C4-2B (cell line): ENCODE results near the gene TUBB8.
"Not testable (repeated sequence)": the region's sequence is repeated elsewhere in the genome, so short reads cannot be mapped to it uniquely, and the experiment has no call there.

Experiments
- H3K27ac ChIP-seq: fragments of 450-650 bp; 2 replicates; pipeline ENCODE4 v1.5.1; 2017
- CTCF ChIP-seq: fragments of 450-650 bp; conservative IDR thresholded peaks from 2 replicates; pipeline ENCODE4 v1.5.1; 2017; ENCODE audit warnings: mild to moderate bottlenecking
- ZFX ChIP-seq: fragments of 450-650 bp; IDR thresholded peaks from 2 replicates; pipeline ENCODE4 v1.6.1; 2017

TUBB8 gene

GRCh38 chr10:79532-80215 is 30.6 kb upstream of the TUBB8 start:
- TF ChIP-seq ZFX = no peak
- TF ChIP-seq CTCF = no peak
- no peak overlapping the region for H3K27ac ChIP-seq

GRCh38 chr10:78556-78955 is 29.5 kb upstream of the TUBB8 start:
- no peak for TF ChIP-seq CTCF
- TF ChIP-seq ZFX = no peak
- H3K27ac ChIP-seq = no peak overlapping the region

DNA sequence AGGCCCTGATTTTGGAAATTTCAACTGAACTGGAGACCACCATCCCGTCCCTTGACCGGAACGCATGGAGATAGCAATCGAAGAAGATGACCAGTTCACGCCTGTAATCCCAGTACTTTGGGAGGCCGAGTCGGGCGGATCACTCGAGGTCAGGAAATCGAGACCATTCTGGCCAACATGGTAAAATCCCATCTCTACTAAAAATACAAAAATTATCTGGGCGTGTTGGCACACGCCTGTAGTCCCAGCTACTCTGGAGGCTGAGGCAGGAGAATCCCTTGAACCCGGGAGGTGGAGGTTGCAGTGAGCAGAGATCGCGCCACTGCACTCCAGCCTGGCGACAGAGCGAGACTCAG is 25.1 kb upstream of the TUBB8 start:
- peak; percentile 29 for TF ChIP-seq CTCF
- H3K27ac ChIP-seq = peak overlapping the region; percentile 22; the same call in 1 of the 2 replicates

DNA sequence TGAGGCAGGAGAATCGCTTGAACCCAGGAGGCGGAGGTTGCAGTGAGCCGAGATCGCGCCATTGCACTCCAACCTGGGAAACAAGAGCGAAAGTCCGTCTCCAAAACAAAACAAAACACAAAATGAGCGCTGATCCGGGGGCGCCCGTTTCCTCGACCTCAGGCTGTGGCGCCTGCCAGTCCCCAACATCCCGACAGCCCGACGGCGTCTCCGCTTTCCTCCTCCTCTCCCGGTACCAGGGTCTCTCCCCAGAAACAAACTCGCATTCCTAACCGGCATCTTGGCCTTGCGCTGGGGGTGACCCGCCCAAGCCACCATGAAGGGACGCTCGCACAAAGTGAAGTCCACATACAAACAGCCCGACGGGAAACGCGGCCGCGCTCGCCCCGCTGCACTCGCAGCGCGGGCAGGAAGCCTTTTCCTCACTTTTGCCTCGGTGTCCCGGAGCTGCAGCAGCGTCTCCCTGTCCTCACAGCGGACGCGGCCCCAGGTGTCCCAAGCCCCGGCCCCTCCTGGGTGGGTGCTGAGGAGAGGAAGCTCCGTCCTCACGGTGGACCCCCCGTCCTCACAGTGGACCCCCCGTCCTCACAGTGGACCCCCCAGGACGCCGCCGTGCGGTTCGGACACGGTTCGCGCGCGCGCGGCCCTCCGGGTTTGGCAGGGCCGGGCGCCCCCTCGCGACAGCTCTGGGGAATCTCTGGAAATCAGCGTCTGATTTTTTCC is 24.6 kb upstream of the TUBB8 start:
- peak overlapping the region; percentile 22; the same call in 1 of the 2 replicates for H3K27ac ChIP-seq
- TF ChIP-seq CTCF = peak; percentile 91

DNA sequence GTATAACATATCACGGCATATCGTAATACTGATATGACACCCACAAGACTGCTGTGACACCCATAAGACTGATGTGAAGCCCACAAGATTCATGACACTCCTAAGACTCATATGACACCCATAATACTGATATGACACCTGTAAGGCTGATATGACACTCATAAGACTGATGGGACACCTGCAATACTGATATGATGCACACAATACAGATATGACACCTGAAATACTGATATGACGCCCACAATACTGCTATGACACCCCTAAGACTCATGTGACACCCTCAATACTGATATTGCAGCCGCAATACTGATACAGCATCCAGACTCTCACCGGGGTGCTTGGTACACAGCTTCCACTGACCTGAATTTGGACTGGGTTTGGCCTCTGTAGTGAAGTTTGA is 19.1 kb upstream of the TUBB8 start:
- not testable (repeated sequence) for H3K27ac ChIP-seq

DNA sequence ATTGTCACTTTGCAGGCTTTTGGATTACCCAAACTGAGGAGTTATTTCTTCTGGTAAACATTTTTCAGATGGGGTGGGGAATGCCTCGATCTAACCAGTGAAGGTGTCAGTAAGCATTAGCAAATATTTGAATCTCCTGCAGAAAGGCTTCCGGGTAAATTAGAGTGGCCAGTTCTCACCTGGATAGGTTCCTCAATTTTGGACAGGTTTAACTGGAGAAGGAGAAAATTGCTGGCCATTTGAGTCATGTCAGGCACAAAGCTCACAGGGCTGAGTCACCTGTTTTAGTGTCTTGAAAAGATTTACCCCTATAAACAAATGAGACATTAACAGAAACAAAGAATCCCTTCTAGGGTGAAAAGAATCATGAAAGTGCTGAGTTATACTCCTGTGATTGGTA is 830 bp upstream of the TUBB8 start:
- not testable (repeated sequence) for H3K27ac ChIP-seq

GRCh38 chr10:47864-48263 is 1.2 kb downstream of the TUBB8 start:
- not testable (repeated sequence) for H3K27ac ChIP-seq

DNA sequence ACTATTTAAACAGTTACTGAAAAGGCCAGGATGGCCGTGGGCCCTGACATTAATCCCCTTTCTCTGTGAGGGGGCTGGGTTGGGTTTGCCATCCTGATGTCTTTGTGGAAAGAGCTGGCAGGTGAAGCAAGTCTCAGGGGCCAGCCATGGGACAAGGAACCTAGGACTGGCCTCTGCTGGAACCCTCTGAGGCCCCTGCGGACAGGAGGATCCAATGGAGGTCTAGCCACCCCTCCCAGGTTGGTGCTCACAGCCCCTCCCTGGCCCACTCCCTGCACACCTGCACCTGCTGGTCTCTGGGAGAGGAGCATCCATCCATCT is 35.8 kb downstream of the TUBB8 start:
- H3K27ac ChIP-seq = not testable (repeated sequence)

DNA sequence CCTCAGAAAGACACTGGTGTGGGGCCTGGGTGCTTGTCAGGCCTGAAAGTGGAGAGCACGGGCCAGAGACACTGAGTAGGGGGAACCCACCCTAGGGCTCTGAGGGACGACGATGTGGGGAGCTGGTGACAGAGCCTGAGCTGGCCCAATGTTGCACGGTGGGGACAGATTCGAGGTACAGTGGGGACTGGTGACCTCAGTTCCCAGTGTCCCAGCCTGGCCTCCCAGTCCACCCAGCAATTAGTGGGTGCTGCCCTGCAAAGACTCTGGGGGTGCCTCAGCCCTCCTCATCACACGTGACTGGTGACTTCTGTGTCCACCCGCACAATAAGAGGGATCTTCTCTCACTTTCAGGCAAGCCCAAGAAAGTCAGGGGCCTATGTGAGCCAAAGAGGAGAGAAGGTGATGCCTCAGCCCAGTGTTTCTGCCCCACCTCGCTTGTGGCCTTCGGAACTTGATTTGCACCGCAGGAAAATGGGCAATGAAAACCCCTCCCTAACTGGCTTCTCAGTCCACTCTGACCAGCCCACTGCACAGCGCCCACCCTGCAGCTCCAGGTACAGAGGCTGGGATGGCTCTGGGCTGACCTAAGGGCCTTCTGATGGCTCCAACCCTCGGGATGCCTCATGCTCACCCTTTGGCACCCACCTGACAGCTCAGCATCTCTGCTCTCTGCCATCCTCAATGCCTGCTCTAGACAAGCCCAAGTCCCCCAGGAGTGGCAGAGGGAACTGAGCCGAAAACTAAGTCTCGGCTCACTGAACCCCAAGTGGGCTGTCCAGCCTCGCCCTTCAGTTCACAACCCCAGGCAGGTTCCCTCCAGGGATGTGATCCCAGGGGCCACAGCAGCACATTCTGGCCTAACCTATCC is 36.4 kb downstream of the TUBB8 start:
- not testable (repeated sequence) for H3K27ac ChIP-seq

- H3K27ac ChIP-seq = not testable (repeated sequence)
These were observed 37.8 kb downstream of the TUBB8 start for GRCh38 chr10:11260-11659.

DNA sequence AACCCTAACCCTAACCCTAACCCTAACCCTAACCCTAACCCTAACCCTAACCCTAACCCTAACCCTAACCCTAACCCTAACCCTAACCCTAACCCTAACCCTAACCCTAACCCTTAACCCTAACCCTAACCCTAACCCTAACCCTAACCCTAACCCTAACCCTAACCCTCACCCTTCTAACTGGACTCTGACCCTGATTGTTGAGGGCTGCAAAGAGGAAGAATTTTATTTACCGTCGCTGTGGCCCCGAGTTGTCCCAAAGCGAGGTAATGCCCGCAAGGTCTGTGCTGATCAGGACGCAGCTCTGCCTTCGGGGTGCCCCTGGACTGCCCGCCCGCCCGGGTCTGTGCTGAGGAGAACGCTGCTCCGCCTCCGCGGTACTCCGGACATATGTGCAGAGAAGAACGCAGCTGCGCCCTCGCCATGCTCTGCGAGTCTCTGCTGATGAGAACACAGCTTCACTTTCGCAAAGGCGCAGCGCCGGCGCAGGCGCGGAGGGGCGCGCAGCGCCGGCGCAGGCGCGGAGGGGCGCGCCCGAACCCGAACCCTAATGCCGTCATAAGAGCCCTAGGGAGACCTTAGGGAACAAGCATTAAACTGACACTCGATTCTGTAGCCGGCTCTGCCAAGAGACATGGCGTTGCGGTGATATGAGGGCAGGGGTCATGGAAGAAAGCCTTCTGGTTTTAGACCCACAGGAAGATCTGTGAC is 38.7 kb downstream of the TUBB8 start:
- H3K27ac ChIP-seq = not testable (repeated sequence)
